H1 (cell line): ENCODE data around the gene EPN3. TPM values are rescaled to one million over a fixed set of nuclear protein-coding genes. Genes with fewer than 3 reads are reported as not detected.

ENCODE experiments used
- CTCF ChIA-PET: fragments of 300-600 bp; sonication (Branson Sonifier 250); formaldehyde crosslinking; loops from one replicate; lab custom pipeline; 2021; ENCODE audit not compliant: partially characterized antibody; lab: Charles Lee
- POLR2A ChIA-PET: fragments of 300-600 bp; sonication (Branson Sonifier 250); formaldehyde crosslinking; loops from one replicate; lab custom pipeline; 2021; ENCODE audit warnings: inconsistent platforms; ENCODE audit not compliant: partially characterized antibody; lab: Charles Lee
- DNase-seq, 2 experiments: peaks; one replicate each; pipeline versions ENCODE4 v3.0.0 to v3.0.0-alpha.2; 2010 to 2022; ENCODE audit warnings: low spot score in 2 of 2, low read depth in 1 of 2, mixed read lengths in 1 of 2
- FAIRE-seq: peaks from 2 replicates; lab custom pipeline; 2011; peaks lifted over from hg19 to GRCh38; lab: Jason Lieb, UNC
- H2AFZ ChIP-seq: 2 replicates; pipeline ENCODE4 v1.8.1; 2012; ENCODE audit warnings: low read length, inconsistent platforms
- H2AK5ac ChIP-seq: 2 replicates; pipeline ENCODE4 v1.6.1; 2013; ENCODE audit warnings: low read depth, low read length
- H2BK120ac ChIP-seq: replicated peaks from 2 replicates; pipeline ENCODE3; 2013; ENCODE audit warnings: low read depth, low read length, inconsistent platforms
- H2BK12ac ChIP-seq: 2 replicates; pipeline ENCODE4 v1.6.1; 2013; ENCODE audit warnings: low read depth, low read length
- H2BK15ac ChIP-seq: 2 replicates; pipeline ENCODE4 v1.6.1; 2013; ENCODE audit warnings: low read length
- H2BK20ac ChIP-seq: 2 replicates; pipeline ENCODE4 v1.6.1; 2013; ENCODE audit warnings: low read length
- H2BK5ac ChIP-seq: 2 replicates; pipeline ENCODE4 v1.6.1; 2013; ENCODE audit warnings: low read depth, low read length
- H3K14ac ChIP-seq: 2 replicates; pipeline ENCODE4 v1.6.1; 2013; ENCODE audit warnings: inconsistent platforms; ENCODE audit not compliant: insufficient read length
- H3K18ac ChIP-seq: 2 replicates; pipeline ENCODE4 v1.6.1; 2013; ENCODE audit warnings: low read length; ENCODE audit errors: extremely low read depth
- H3K23ac ChIP-seq: 2 replicates; pipeline ENCODE4 v1.6.1; 2013; ENCODE audit warnings: inconsistent platforms; ENCODE audit not compliant: insufficient read length
- H3K23me2 ChIP-seq: 2 replicates; pipeline ENCODE4 v1.6.1; 2013; ENCODE audit warnings: low read depth, low read length
- H3K27ac ChIP-seq: 2 replicates; pipeline ENCODE4 v1.6.1; 2011; ENCODE audit warnings: low read depth, low read length, inconsistent platforms
- H3K27me3 ChIP-seq, 4 experiments: replicated peaks in 1 of 4; 1 replicate in 1 of 4; 2 replicates in 3 of 4; pipeline versions ENCODE4 v1.6.1 to v1.8.1; 2011 to 2013; ENCODE audit warnings: low read length in 3 of 4, mild to moderate bottlenecking in 3 of 4, inconsistent platforms in 2 of 4, mixed read lengths in 2 of 4, moderate library complexity in 1 of 4; ENCODE audit not compliant: control insufficient read depth in 3 of 4, insufficient read depth in 3 of 4; ENCODE audit errors: extremely low read depth in 1 of 4
- H3K36me3 ChIP-seq, 4 experiments: 2 replicates each; pipeline versions ENCODE4 v1.6.1 to v1.8.1; 2011 to 2013; ENCODE audit warnings: mild to moderate bottlenecking in 4 of 4, low read length in 3 of 4, moderate library complexity in 2 of 4, control low read depth in 1 of 4, inconsistent platforms in 1 of 4; ENCODE audit not compliant: insufficient read depth in 4 of 4, control insufficient read depth in 2 of 4
- H3K4ac ChIP-seq: replicated peaks from 2 replicates; pipeline ENCODE3; 2013; ENCODE audit warnings: low read length, low read depth, mixed read lengths, inconsistent platforms; ENCODE audit not compliant: insufficient read length
- H3K4me1 ChIP-seq, 4 experiments: replicated peaks in 1 of 4; 1 replicate in 1 of 4; 2 replicates in 3 of 4; pipeline versions ENCODE4 v1.6.1 to v1.8.1; 2011 to 2013; ENCODE audit warnings: low read length in 3 of 4, inconsistent platforms in 2 of 4, mixed read lengths in 1 of 4; ENCODE audit not compliant: insufficient read depth in 4 of 4, control insufficient read depth in 3 of 4
- H3K4me2 ChIP-seq, 2 experiments: 2 replicates each; pipeline versions ENCODE4 v1.6.1 to v1.8.1; 2011 to 2013; ENCODE audit warnings: low read depth in 2 of 2, low read length in 2 of 2, control low read depth in 1 of 2, inconsistent platforms in 1 of 2, mild to moderate bottlenecking in 1 of 2; ENCODE audit not compliant: insufficient read depth in 1 of 2
- H3K4me3 ChIP-seq, 4 experiments: fragments of 200-600, 300-600 bp in 1 of 4; sonication (generic), shearing (Covaris generic), sonication (Bioruptor Twin) in 1 of 4; 2 replicates each; pipeline versions ENCODE4 v1.5.1 to v1.8.1; 2011 to 2016; ENCODE audit warnings: low read length in 4 of 4, low read depth in 3 of 4, control low read depth in 2 of 4, inconsistent platforms in 2 of 4, mild to moderate bottlenecking in 2 of 4, mixed read lengths in 1 of 4, moderate library complexity in 1 of 4; ENCODE audit not compliant: insufficient read depth in 2 of 4; ENCODE audit errors: extremely low read depth in 1 of 4
- H3K56ac ChIP-seq: replicated peaks from 2 replicates; pipeline ENCODE3; 2013; ENCODE audit warnings: low read depth, mild to moderate bottlenecking, mixed read lengths, low read length, inconsistent platforms; ENCODE audit not compliant: insufficient read length
- H3K79me1 ChIP-seq: 2 replicates; pipeline ENCODE4 v1.6.1; 2013; ENCODE audit warnings: low read depth, low read length, control low read depth
- H3K79me2 ChIP-seq, 2 experiments: 2 replicates each; pipeline versions ENCODE4 v1.6.1 to v1.8.1; 2012 to 2013; ENCODE audit warnings: low read length in 2 of 2, mild to moderate bottlenecking in 2 of 2, inconsistent platforms in 1 of 2; ENCODE audit not compliant: insufficient read depth in 2 of 2, control insufficient read depth in 1 of 2
- H3K9ac ChIP-seq, 4 experiments: replicated peaks in 1 of 4; 1 replicate in 1 of 4; 2 replicates in 3 of 4; pipeline versions ENCODE4 v1.6.1 to v1.8.1; 2011 to 2013; ENCODE audit warnings: low read depth in 3 of 4, low read length in 3 of 4, control low read depth in 2 of 4, mild to moderate bottlenecking in 2 of 4, moderate library complexity in 2 of 4, inconsistent platforms in 1 of 4; ENCODE audit errors: extremely low read depth in 1 of 4
- H3K9me3 ChIP-seq, 2 experiments: 2 replicates each; pipeline versions ENCODE4 v1.6.1 to v1.8.1; 2012 to 2013; ENCODE audit warnings: mild to moderate bottlenecking in 2 of 2, moderate library complexity in 2 of 2, control low read depth in 1 of 2, inconsistent platforms in 1 of 2, low read depth in 1 of 2, low read length in 1 of 2, mixed read lengths in 1 of 2; ENCODE audit not compliant: insufficient read depth in 2 of 2
- H4K20me1 ChIP-seq, 2 experiments: replicated peaks in 1 of 2; 2 replicates each; pipeline versions ENCODE3 to v1.8.1; 2011 to 2013; ENCODE audit warnings: inconsistent platforms in 2 of 2, low read length in 2 of 2, mild to moderate bottlenecking in 1 of 2; ENCODE audit not compliant: insufficient read depth in 2 of 2, control insufficient read depth in 1 of 2
- H4K5ac ChIP-seq: 2 replicates; pipeline ENCODE4 v1.6.1; 2013; ENCODE audit warnings: low read length, low read depth, mixed read lengths, inconsistent platforms; ENCODE audit not compliant: insufficient read length
- H4K8ac ChIP-seq: 2 replicates; pipeline ENCODE4 v1.8.0; 2013; ENCODE audit warnings: mild to moderate bottlenecking, moderate library complexity, low read length, inconsistent platforms; ENCODE audit not compliant: insufficient read depth; ENCODE audit errors: extremely low read depth
- H4K91ac ChIP-seq: replicated peaks from 2 replicates; pipeline ENCODE3; 2013; ENCODE audit warnings: low read length, mixed read lengths, inconsistent platforms; ENCODE audit not compliant: insufficient read length
- BCL11A ChIP-seq, 2 experiments: IDR thresholded peaks; one replicate each; pipeline ENCODE4 v1.6.1; 2011; ENCODE audit warnings: low read depth in 2 of 2, low read length in 2 of 2, mild to moderate bottlenecking in 2 of 2
- FOSL1 ChIP-seq: IDR thresholded peaks from 2 replicates; pipeline ENCODE4 v1.6.1; 2011; ENCODE audit warnings: mild to moderate bottlenecking, low read depth, low read length, moderate library complexity; ENCODE audit not compliant: insufficient read depth
- GABPA ChIP-seq: IDR thresholded peaks from 2 replicates; pipeline ENCODE4 v1.6.1; 2011; ENCODE audit warnings: mild to moderate bottlenecking, low read length, moderate library complexity, borderline replicate concordance; ENCODE audit not compliant: insufficient read depth
- GTF2F1 ChIP-seq: IDR thresholded peaks from 2 replicates; pipeline ENCODE4 v1.6.1; 2012; ENCODE audit warnings: low read depth, low read length, improper control_type of control experiment, borderline replicate concordance
- JUN ChIP-seq: IDR thresholded peaks from 2 replicates; pipeline ENCODE4 v1.6.1; 2011; ENCODE audit warnings: low read depth, mild to moderate bottlenecking, improper control_type of control experiment, low read length
- JUND ChIP-seq: IDR thresholded peaks from 2 replicates; pipeline ENCODE4 v1.6.1; 2011; ENCODE audit warnings: mild to moderate bottlenecking, improper control_type of control experiment, low read length
- NRF1 ChIP-seq: IDR thresholded peaks from 2 replicates; pipeline ENCODE4 v1.6.1; 2011; ENCODE audit warnings: mild to moderate bottlenecking, low read depth, low read length, improper control_type of control experiment
- PHF8 ChIP-seq: fragments of 200-600 bp; sonication (generic); conservative IDR thresholded peaks from 2 replicates; pipeline ENCODE4 v1.7.1; 2012; ENCODE audit warnings: low read depth, mild to moderate bottlenecking, inconsistent platforms, low read length, moderate library complexity
- POU5F1 ChIP-seq: IDR thresholded peaks from 2 replicates; pipeline ENCODE4 v1.6.1; 2011; ENCODE audit warnings: low read depth, mild to moderate bottlenecking, low read length, moderate library complexity
- RFX5 ChIP-seq: IDR thresholded peaks from 2 replicates; pipeline ENCODE4 v1.6.1; 2011; ENCODE audit warnings: low read depth, low read length, improper control_type of control experiment, borderline replicate concordance
- SIX5 ChIP-seq: IDR thresholded peaks from 2 replicates; pipeline ENCODE4 v1.6.1; 2011; ENCODE audit warnings: mild to moderate bottlenecking, low read depth, low read length
- SUZ12 ChIP-seq: fragments of 200-600 bp; sonication (generic); IDR thresholded peaks from 2 replicates; pipeline ENCODE4 v1.6.1; 2012; ENCODE audit warnings: mild to moderate bottlenecking, inconsistent platforms, low read length, moderate library complexity, mixed read lengths
- TCF12 ChIP-seq: IDR thresholded peaks from 2 replicates; pipeline ENCODE4 v1.6.1; 2011; ENCODE audit warnings: low read depth, mild to moderate bottlenecking, low read length
- ZNF274 ChIP-seq: IDR thresholded peaks from 2 replicates; pipeline ENCODE4 v1.7.0; 2012; ENCODE audit warnings: low read length, borderline replicate concordance; ENCODE audit errors: extremely low read depth
- WGBS, 2 experiments: shearing (Covaris generic) in 1 of 2; methylation state at CpG; one replicate each; pipeline versions ENCODE4 v1.1.6 to v1.1.7; 2013 to 2015; ENCODE audit warnings: low lambda C conversion rate in 2 of 2, mixed read lengths in 2 of 2, inconsistent platforms in 1 of 2, low coverage in 1 of 2, missing lambda C conversion rate in 1 of 2; ENCODE audit not compliant: insufficient replicate concordance in 2 of 2, insufficient coverage in 1 of 2, insufficient read length in 1 of 2; ENCODE audit errors: extremely low coverage in 1 of 2, missing lambda C conversion rate in 1 of 2; 5-methylcytosine and 5-hydroxymethylcytosine counted together
- polyA plus RNA-seq, 7 experiments: library from polyadenylated mRNA; depleted of rRNA in 3 of 7; stranded (reverse) in 5 of 7; unstranded in 2 of 7; fragments of >200 nt in 5 of 7; fragments of 200-250 nt in 2 of 7; gene quantifications; 1 replicate in 5 of 7; 2 replicates in 1 of 7; 4 replicates in 1 of 7; pipeline versions ENCODE4 v1.2.1 to v1.2.3, GENCODE V29; 2011 to 2013; ENCODE audit warnings: missing spikeins in 2 of 7, mixed read lengths in 2 of 7
- total RNA-seq: library from RNA; stranded (reverse); fragmentation: NEBNext Ultra II Directional; extraction: Animal tissue kit (Norgen Biotek cat#: 25700); gene quantifications from 2 replicates; pipeline ENCODE4 v1.2.1, GENCODE V29; 2021

EPN3 gene
- total and polyA plus RNA-seq, 2 of the 8 experiments (the other 6 are each of a cell fraction or from before 2014, with no cell fraction given) = 6.7 to 7.9 TPM

DNA sequence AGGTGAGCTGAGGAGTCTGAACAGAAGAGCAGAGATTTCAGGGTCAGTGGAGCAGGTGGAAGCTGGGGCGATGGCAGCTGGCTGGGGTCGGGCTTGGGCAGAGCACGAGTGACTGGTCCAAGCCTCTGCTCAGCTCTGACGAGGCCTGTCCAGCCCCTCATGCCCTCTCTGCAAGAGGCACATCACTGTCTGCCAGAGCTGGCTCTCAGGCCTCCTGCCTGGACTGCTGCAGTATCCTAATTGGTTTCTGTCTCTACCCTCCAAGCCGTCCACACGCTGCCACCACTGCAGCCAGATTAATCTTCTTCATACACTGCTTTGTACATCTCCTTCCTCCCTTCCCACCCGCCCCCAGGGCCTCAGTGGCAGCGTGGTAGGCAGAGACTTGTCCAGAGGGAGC is 53.4 kb downstream of the EPN3 start:
- Histone ChIP-seq H4K5ac (no peak overlapping the region), H4K91ac (peak overlapping the region; percentile 44), H4K20me1 (no peaks in the 10 kb centered on the region), H2BK120ac (no peak overlapping the region), H3K79me1 (no peaks in the 10 kb centered on the region), H2BK20ac (no peak overlapping the region), H3K27ac (no peak overlapping the region; the same call in 1 of the 2 replicates), H3K56ac (no peak overlapping the region), H2AK5ac (no peak overlapping the region), H3K9me3 (no peaks in the 10 kb centered on the region), H3K9ac (no peak overlapping the region), H3K36me3 (no peaks in the 10 kb centered on the region), H2BK15ac (no peak overlapping the region), H3K4me3 (no peak overlapping the region), H3K23me2 (no peaks in the 10 kb centered on the region), H2AFZ (no peak overlapping the region), H3K14ac (no peak overlapping the region), H2BK5ac (peak overlapping the region; percentile 63), H3K79me2 (no peaks in the 10 kb centered on the region), H3K18ac (no peak overlapping the region), H3K4ac (no peak overlapping the region), H3K4me1 (peaks cover 0 to 16% (median 5%) of the 10 kb centered on the region in 4 experiments; a peak in 6 of 7 replicates), H3K27me3 (no peaks in the 10 kb centered on the region; a peak in 1 of 7 replicates), H2BK12ac (peak overlapping the region; percentile 50; the same call in 1 of the 2 replicates), H4K8ac (no peak overlapping the region; the same call in 1 of the 2 replicates), H3K23ac (no peak overlapping the region), H3K4me2 (0 out of 4 replicates have a peak overlapping the region, but pooled peaks have one; percentile 9 to 39)
- FAIRE-seq (no peak), DNase-seq (no peak)
- POLR2A ChIA-PET = interaction anchor here (1.5 kb wide), 1 partner anchor 10 kb away, joined by 4 read pairs; no protein-coding TSS in a partner anchor
- 85% methylated on average over 6 of the region's 8 CpGs; no CpG with 5 or more reads in 1 of the 2 experiments for WGBS, 2 experiments
- CTCF ChIA-PET = interaction anchor here (1.0 to 10.2 kb wide), 15 partner anchors 8 to 70 kb away, joined by 3 to 95 read pairs (median 6); no protein-coding TSS in a partner anchor
- no peak for TF ChIP-seq ZNF274
- TF ChIP-seq NRF1 = no peak
- no peak for TF ChIP-seq JUND
- no peak for TF ChIP-seq TCF12
- TF ChIP-seq JUN = no peak
- no peak for TF ChIP-seq RFX5
- TF ChIP-seq POU5F1 = no peak
- no peak for TF ChIP-seq PHF8
- no peak for TF ChIP-seq FOSL1
- TF ChIP-seq GTF2F1 = no peak
- no peak for TF ChIP-seq GABPA
- no peak for TF ChIP-seq SIX5
- no peak for TF ChIP-seq SUZ12
- TF ChIP-seq BCL11A (IDR thresholded peaks at IDR 0.05; ENCODE audit: low read depth in 2 of 2, low read length in 2 of 2) = no peak
